WERI-Rb-1 (cell line): ENCODE data around the gene CGNL1.

Source experiments
- DNase-seq: peaks from one replicate; pipeline ENCODE4 v3.0.0-alpha.2; 2020
- H3K27ac ChIP-seq: fragments of 250-450 bp; sonication (Bioruptor Pico); 2 replicates; pipeline ENCODE4 v1.5.1; 2020; ENCODE audit warnings: mild to moderate bottlenecking, moderate library complexity
- H3K27me3 ChIP-seq: fragments of 250-450 bp; sonication (Bioruptor Pico); 2 replicates; pipeline ENCODE4 v1.5.1; 2021; ENCODE audit warnings: mild to moderate bottlenecking, low read depth, moderate library complexity; ENCODE audit not compliant: insufficient read depth, severe bottlenecking
- H3K36me3 ChIP-seq: fragments of 250-450 bp; sonication (Bioruptor Pico); 2 replicates; pipeline ENCODE4 v1.5.1; 2020; ENCODE audit warnings: mild to moderate bottlenecking, moderate library complexity
- H3K4me3 ChIP-seq: 2 replicates; pipeline ENCODE4 v1.5.1; 2011; ENCODE audit warnings: low read depth, mild to moderate bottlenecking, control low read depth, low read length
- H3K9me3 ChIP-seq: fragments of 250-450 bp; sonication (Bioruptor Pico); 2 replicates; pipeline ENCODE4 v1.5.1; 2021; ENCODE audit warnings: mild to moderate bottlenecking, moderate library complexity; ENCODE audit not compliant: severe bottlenecking
- CTCF ChIP-seq: IDR thresholded peaks from 2 replicates; pipeline ENCODE4 v1.5.1; 2011; ENCODE audit warnings: low read depth, mild to moderate bottlenecking, control low read depth, inconsistent platforms, low read length

The CGNL1 gene

DNA sequence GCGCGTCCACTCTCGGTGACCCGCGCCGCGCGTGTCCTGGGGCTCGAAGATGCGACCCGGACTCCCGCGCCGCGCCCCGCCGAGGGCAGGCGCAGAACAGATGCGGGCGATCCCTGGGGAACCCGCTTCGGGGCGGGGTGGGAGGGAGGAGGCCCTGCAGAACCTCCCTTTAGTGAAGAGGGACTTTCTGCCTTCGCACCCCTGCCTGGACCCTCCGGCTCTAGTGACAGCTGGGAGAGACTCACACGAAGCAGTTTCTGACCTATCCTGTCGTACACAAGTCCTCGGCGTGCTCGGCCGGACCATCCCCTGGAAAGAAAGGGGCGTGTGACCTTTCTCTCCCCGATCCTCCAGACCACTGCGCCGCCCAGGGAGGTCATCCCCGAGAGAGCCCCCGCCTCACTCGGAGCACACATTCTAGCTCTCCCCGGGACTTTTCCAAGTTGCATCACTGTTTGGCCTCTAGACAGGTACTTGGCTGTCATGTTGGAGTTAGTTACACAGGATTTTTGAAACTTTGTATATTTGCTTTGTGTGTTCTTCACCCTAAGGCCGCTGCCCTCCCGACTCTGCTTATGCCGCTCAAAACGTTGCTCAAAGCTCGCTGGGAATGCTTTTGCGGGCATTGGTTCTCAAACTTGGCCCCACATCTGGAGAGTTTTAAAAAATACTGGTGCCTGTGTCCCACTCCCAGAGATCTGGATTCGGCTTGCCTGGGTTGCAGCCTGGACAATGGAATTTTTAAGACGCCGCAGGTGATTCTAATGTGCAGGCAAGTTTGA is 582 bp downstream of the CGNL1 start:
- peak overlapping the region; percentile 61 for H3K4me3 ChIP-seq
- TF ChIP-seq CTCF: no peak
- no peaks in the 10 kb centered on the region for H3K36me3 ChIP-seq
- H3K9me3 ChIP-seq: no peaks in the 10 kb centered on the region
- H3K27me3 ChIP-seq: no peaks in the 10 kb centered on the region
- peak overlapping the region; percentile 61 for H3K27ac ChIP-seq
- DNase-seq: peak; percentile 38

DNA sequence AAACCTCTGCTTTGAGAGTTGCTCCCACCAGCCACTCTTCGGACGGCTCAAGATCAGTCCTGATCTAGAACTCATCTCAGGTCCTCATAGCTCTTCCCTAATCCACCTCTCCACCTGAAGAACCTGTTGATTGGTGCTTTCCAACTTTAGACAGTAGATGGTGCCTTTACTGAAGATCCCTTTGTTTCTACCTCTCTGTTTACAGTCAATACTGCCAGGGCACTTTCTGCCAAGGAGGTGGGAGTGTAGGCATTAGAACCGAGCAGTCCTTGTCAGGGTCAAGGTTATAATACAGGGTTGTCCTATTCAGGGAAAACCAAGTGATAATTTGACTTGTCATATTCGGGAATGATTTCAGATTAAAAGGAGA is 1.2 kb downstream of the CGNL1 start:
- H3K9me3 ChIP-seq: no peaks in the 10 kb centered on the region
- TF ChIP-seq CTCF: 0 out of 2 replicates have a peak, but pooled peaks have one; percentile 20
- H3K27ac ChIP-seq: no peak overlapping the region
- H3K4me3 ChIP-seq: no peak overlapping the region
- H3K27me3 ChIP-seq: no peaks in the 10 kb centered on the region
- DNase-seq: no peak
- H3K36me3 ChIP-seq: no peaks in the 10 kb centered on the region

GRCh38 chr15:57379487-57379886 is 3.2 kb downstream of the CGNL1 start:
- Histone ChIP-seq H3K27me3 (no peaks in the 10 kb centered on the region), H3K36me3 (no peaks in the 10 kb centered on the region), H3K27ac (no peak overlapping the region), H3K9me3 (no peaks in the 10 kb centered on the region), H3K4me3 (no peak overlapping the region)
- TF ChIP-seq CTCF: no peak
- DNase-seq: no peak

- Histone ChIP-seq H3K27me3 (no peaks in the 10 kb centered on the region), H3K9me3 (no peaks in the 10 kb centered on the region), H3K27ac (no peak overlapping the region; the same call in 1 of the 2 replicates), H3K4me3 (no peak overlapping the region), H3K36me3 (no peaks in the 10 kb centered on the region)
- DNase-seq: no peak
- no peak for TF ChIP-seq CTCF
These were observed 4.5 kb downstream of the CGNL1 start for GRCh38 chr15:57380854-57381253.

DNA sequence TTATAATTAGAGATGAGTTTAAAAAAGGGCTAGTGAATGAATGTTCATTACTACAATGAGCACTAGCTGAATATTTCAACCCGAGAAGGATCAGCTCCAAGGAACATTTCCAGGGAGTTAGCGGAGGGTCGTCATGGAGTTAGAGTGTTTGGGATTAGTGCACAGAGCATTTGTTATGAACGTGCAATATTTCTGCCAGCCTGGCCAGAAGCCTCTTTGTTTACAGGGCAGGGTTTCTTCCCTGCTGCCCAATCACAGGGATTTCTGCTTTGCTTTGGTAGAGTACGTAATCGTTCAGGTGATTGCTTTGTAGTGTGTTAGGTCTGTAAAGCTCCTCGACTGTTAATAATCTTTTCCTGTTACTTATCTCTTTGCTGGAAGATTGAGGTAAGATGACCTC is 5.9 kb downstream of the CGNL1 start:
- Histone ChIP-seq H3K36me3 (no peaks in the 10 kb centered on the region), H3K4me3 (peak overlapping the region; percentile 40), H3K27me3 (no peaks in the 10 kb centered on the region), H3K9me3 (no peaks in the 10 kb centered on the region), H3K27ac (peak overlapping the region; percentile 72)
- peak; percentile 58 for DNase-seq
- no peak for TF ChIP-seq CTCF

GRCh38 chr15:57382969-57383368 is 6.7 kb downstream of the CGNL1 start:
- Histone ChIP-seq H3K9me3 (no peaks in the 10 kb centered on the region), H3K4me3 (no peak overlapping the region), H3K27me3 (no peaks in the 10 kb centered on the region), H3K36me3 (no peaks in the 10 kb centered on the region), H3K27ac (peak overlapping the region; percentile 72)
- TF ChIP-seq CTCF: no peak
- DNase-seq: no peak
